Panc1 (cell line): ENCODE measurements around the gene CCDC197. TPM values are rescaled to one million over a fixed set of nuclear protein-coding genes. Genes with fewer than 3 reads are reported as not detected.

Source experiments
- microRNA-seq: library from miRNA; unstranded; fragments of <30 nt; microRNA quantifications from one replicate; pipeline ENCODE4 v1.1.0, GENCODE V29; 2020; ENCODE audit not compliant: unreplicated experiment
- total RNA-seq: library from RNA; stranded (reverse); gene quantifications from one replicate; pipeline ENCODE4 v1.2.1, GENCODE V29; 2021; ENCODE audit not compliant: unreplicated experiment

Gene CCDC197
- total RNA-seq, 1 experiment from 2014 or later, result not detected

Small RNA genes within 50 kb of the gene (microRNA-seq; reads per million reads assigned to microRNA genes)
- not detected for gene MIR4506

Other genes with a start within 250 kb of the CCDC197 start
- 0.26 TPM for gene PRIMA1, start 208.8 kb upstream of the CCDC197 start, total RNA-seq
- not detected for gene FAM181A, start 70.0 kb upstream of the CCDC197 start, total RNA-seq
- gene ASB2, start 20.7 kb upstream of the CCDC197 start, total RNA-seq, result 0.28 TPM
- gene OTUB2, start 29.0 kb downstream of the CCDC197 start, total RNA-seq, result 3.4 TPM
- 103 TPM for gene DDX24, start 83.9 kb downstream of the CCDC197 start, total RNA-seq
- gene IFI27L1, start 84.0 kb downstream of the CCDC197 start, total RNA-seq, result 19.6 TPM
- 2.3 TPM for gene IFI27, start 113.4 kb downstream of the CCDC197 start, total RNA-seq
- gene IFI27L2, start 132.3 kb downstream of the CCDC197 start, total RNA-seq, result 13.2 TPM
- 1.1 TPM for gene PPP4R4, start 177.0 kb downstream of the CCDC197 start, total RNA-seq